Vagina (tissue), 2 donors: ENCODE data around the gene TTC33.

Experiments used
- CTCF ChIP-seq, 3 experiments: fragments of 450-650 bp in 2 of 3; fragments of 200-600 bp in 1 of 3; sonication (generic) in 1 of 3; IDR thresholded peaks; one replicate each; pipeline ENCODE4 v1.5.1; 2017 to 2019; ENCODE audit warnings: antibody characterized with exemption in 3 of 3, mild to moderate bottlenecking in 2 of 3, moderate library complexity in 2 of 3
- POLR2A ChIP-seq, 2 donors: fragments of 450-650 bp; IDR thresholded peaks; one replicate each; pipeline ENCODE4 v1.6.1; 2017; ENCODE audit warnings: antibody characterized with exemption in 2 of 2, mild to moderate bottlenecking in 2 of 2, moderate library complexity in 2 of 2
- POLR2AphosphoS5 ChIP-seq, 2 donors: sonication (generic); formaldehyde crosslinking; IDR thresholded peaks; one replicate each; pipeline ENCODE4 v1.9.0; 2017; ENCODE audit warnings: antibody characterized with exemption in 2 of 2, mild to moderate bottlenecking in 2 of 2, low read depth in 1 of 2; ENCODE audit not compliant: insufficient read depth in 1 of 2

- TF ChIP-seq POLR2A (IDR thresholded peaks at IDR 0.05), result no peak
- no peak for TF ChIP-seq CTCF (IDR thresholded peaks at IDR 0.05)
- TF ChIP-seq POLR2AphosphoS5 (IDR thresholded peaks at IDR 0.05; ENCODE audit: insufficient read depth in 1 of 2, low read depth in 1 of 2), result no peak
These were observed 263.7 kb downstream of the TTC33 start for GRCh38 chr5:40492056-40492455.
